Neural progenitor cell (in vitro differentiated cells): ENCODE results near the gene PYURF. TPM values are rescaled to one million over a fixed set of nuclear protein-coding genes. Genes with fewer than 3 reads are reported as not detected.
"Not testable (repeated sequence)": the region's sequence is repeated elsewhere in the genome, so short reads cannot be mapped to it uniquely, and the experiment has no call there.

Experiments
- DNase-seq: peaks from one replicate; pipeline ENCODE4 v3.0.0-alpha.2; 2016; ENCODE audit warnings: low spot score
- H2AFZ ChIP-seq: fragments of 200-600 bp; sonication (generic); replicated peaks from 2 replicates; pipeline ENCODE4 v1.6.1; 2016; ENCODE audit warnings: antibody characterized with exemption
- H3F3A ChIP-seq: fragments of 200-600 bp; sonication (generic); 2 replicates; pipeline ENCODE4 v1.6.1; 2016; ENCODE audit warnings: antibody characterized with exemption, low read depth
- H3K27ac ChIP-seq: fragments of 200-600 bp; sonication (generic); 2 replicates; pipeline ENCODE4 v1.5.1; 2016; ENCODE audit warnings: mild to moderate bottlenecking
- H3K27me3 ChIP-seq: fragments of 200-600 bp; sonication (generic); 2 replicates; pipeline ENCODE4 v1.6.1; 2016; ENCODE audit warnings: mild to moderate bottlenecking, moderate library complexity
- H3K36me3 ChIP-seq: fragments of 200-600 bp; sonication (generic); 2 replicates; pipeline ENCODE4 v1.5.1; 2016
- H3K4me1 ChIP-seq: fragments of 200-600 bp; sonication (generic); 2 replicates; pipeline ENCODE4 v1.6.1; 2016; ENCODE audit warnings: mixed run types
- H3K4me2 ChIP-seq: fragments of 200-600 bp; sonication (generic); 2 replicates; pipeline ENCODE4 v1.6.1; 2016
- H3K4me3 ChIP-seq: fragments of 200-600 bp; sonication (generic); 2 replicates; pipeline ENCODE4 v1.5.1; 2016
- H3K79me2 ChIP-seq: fragments of 200-600 bp; sonication (generic); 2 replicates; pipeline ENCODE4 v1.6.1; 2016; ENCODE audit warnings: low read depth
- H3K9ac ChIP-seq: fragments of 200-600 bp; sonication (generic); 2 replicates; pipeline ENCODE4 v1.6.1; 2016
- H3K9me3 ChIP-seq: fragments of 200-600 bp; sonication (generic); 2 replicates; pipeline ENCODE4 v1.5.1; 2016; ENCODE audit warnings: low read depth
- H4K20me1 ChIP-seq: fragments of 200-600 bp; sonication (generic); 2 replicates; pipeline ENCODE4 v1.6.1; 2016; ENCODE audit warnings: low read depth
- H3K27ac Mint-ChIP-seq: 3 replicates; pipeline ENCODE4 v1.8.0; 2021; ENCODE audit warnings: mixed read lengths
- H3K27me3 Mint-ChIP-seq: 2 replicates; pipeline ENCODE4 v1.8.0; 2022; ENCODE audit warnings: low read depth, mild to moderate bottlenecking, inconsistent platforms, moderate library complexity, mixed read lengths; ENCODE audit not compliant: insufficient read depth
- H3K36me3 Mint-ChIP-seq: 3 replicates; pipeline ENCODE4 v1.8.0; 2021; ENCODE audit warnings: mixed read lengths
- H3K4me1 Mint-ChIP-seq: 3 replicates; pipeline ENCODE4 v1.8.0; 2021; ENCODE audit warnings: mixed read lengths
- H3K4me3 Mint-ChIP-seq: 3 replicates; pipeline ENCODE4 v1.8.0; 2021; ENCODE audit warnings: mild to moderate bottlenecking, moderate library complexity, mixed read lengths
- H3K9me3 Mint-ChIP-seq: 3 replicates; pipeline ENCODE4 v1.8.0; 2020; ENCODE audit warnings: mixed read lengths
- EZH2 ChIP-seq: fragments of 200-600 bp; sonication (generic); IDR thresholded peaks from 2 replicates; pipeline ENCODE4 v1.6.1; 2017; ENCODE audit warnings: antibody characterized with exemption, mild to moderate bottlenecking, moderate library complexity
- EZH2phosphoT487 ChIP-seq: fragments of 200-600 bp; sonication (generic); IDR thresholded peaks from 2 replicates; pipeline ENCODE4 v1.6.1; 2017; ENCODE audit warnings: antibody characterized with exemption
- total RNA-seq: library from RNA; depleted of rRNA; stranded (reverse); fragments of >200 nt; gene quantifications from 2 replicates; pipeline ENCODE4 v1.2.3, GENCODE V29; 2015; ENCODE audit warnings: low replicate concordance
- TF ChIP-seq, protein P1 (sequence below): fragments of 200-600 bp; sonication (generic); IDR thresholded peaks from 2 replicates; pipeline ENCODE4 v1.5.1; 2017; ENCODE audit warnings: antibody characterized with exemption, mild to moderate bottlenecking

The PYURF gene
- total RNA-seq, 1 donor from 2014 or later = 106 TPM

DNA sequence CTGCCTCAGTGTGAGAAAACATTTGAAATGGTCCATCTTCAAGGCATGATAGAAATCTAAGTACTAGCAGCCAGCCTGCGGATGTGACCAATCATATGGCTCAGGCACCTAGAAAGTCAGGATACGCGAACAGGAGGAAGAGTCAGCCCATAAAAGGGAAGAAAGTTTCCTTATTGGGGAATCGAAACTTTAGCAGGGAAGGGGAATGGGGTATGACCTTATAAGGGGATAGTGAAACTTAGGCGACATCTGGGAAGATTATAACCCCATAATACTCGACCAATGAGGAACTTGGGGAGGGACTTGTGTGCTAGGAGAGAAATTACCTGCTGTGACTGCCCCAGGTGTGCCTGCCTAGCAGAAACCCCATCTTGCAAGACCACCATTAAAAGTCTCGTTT lies 26.2 kb upstream of the PYURF start:
- Histone ChIP-seq H3K4me3 (no peak overlapping the region), H3K4me2 (no peak overlapping the region), H4K20me1 (no peaks in the 10 kb centered on the region), H3K9me3 (no peaks in the 10 kb centered on the region), H3F3A (no peaks in the 10 kb centered on the region), H3K27ac (no peak overlapping the region), H3K79me2 (no peaks in the 10 kb centered on the region), H3K9ac (no peak overlapping the region), H3K36me3 (no peaks in the 10 kb centered on the region), H3K4me1 (peaks cover 7% of the 10 kb centered on the region), H3K27me3 (no peaks in the 10 kb centered on the region), H2AFZ (no peak overlapping the region)
- Mint-ChIP-seq H3K36me3 (no peaks in the 10 kb centered on the region), H3K27me3 (peaks cover 2% of the 10 kb centered on the region), H3K4me1 (no peaks in the 10 kb centered on the region), H3K9me3 (no peaks in the 10 kb centered on the region), H3K4me3 (no peak overlapping the region), H3K27ac (no peak overlapping the region)
- DNase-seq = no peak
- TF ChIP-seq EZH2 = no peak
- no peak for TF ChIP-seq EZH2phosphoT487
- TF ChIP-seq, protein P1, sequence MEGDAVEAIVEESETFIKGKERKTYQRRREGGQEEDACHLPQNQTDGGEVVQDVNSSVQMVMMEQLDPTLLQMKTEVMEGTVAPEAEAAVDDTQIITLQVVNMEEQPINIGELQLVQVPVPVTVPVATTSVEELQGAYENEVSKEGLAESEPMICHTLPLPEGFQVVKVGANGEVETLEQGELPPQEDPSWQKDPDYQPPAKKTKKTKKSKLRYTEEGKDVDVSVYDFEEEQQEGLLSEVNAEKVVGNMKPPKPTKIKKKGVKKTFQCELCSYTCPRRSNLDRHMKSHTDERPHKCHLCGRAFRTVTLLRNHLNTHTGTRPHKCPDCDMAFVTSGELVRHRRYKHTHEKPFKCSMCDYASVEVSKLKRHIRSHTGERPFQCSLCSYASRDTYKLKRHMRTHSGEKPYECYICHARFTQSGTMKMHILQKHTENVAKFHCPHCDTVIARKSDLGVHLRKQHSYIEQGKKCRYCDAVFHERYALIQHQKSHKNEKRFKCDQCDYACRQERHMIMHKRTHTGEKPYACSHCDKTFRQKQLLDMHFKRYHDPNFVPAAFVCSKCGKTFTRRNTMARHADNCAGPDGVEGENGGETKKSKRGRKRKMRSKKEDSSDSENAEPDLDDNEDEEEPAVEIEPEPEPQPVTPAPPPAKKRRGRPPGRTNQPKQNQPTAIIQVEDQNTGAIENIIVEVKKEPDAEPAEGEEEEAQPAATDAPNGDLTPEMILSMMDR = no peak

DNA sequence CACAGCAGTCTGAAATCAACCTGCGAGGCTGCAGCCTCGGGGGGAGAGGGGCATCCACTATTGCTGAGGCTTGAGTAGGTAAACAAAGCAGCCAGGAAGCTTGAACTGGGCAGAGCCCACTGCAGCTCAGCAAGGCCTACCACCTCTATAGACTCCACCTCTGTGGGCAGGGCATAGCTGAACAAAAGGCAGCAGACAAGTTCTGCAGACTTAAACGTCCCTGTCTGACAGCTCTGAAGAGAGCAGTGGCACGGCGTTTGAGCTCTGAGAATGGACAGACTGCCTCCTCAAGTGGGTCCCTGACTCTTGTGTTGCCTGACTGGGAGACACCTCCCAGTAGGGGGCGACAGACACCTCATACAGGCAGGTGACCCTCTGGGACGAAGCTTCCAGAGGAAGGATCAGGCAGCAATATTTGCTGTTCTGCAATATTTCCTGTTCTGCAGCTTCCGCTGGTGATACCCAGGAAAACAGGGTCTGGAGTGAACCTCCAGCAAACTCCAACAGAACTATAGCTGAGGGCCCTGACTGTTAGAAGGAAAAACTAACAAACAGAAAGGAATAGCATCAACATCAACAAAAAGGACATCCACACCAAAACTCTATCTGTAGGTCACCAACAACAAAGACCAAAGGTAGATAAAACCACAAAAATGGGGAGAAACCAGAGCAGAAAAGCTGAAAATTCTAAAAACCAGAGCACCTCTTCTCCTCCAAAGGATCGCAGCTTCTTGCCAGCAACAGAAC lies 15.9 kb upstream of the PYURF start:
- not testable (repeated sequence) for H3K36me3 ChIP-seq, H3K4me3 Mint-ChIP-seq, H3K4me1 Mint-ChIP-seq, H3K79me2 ChIP-seq, H3K9ac ChIP-seq, H3K27me3 ChIP-seq, H3K4me3 ChIP-seq, H3K27ac Mint-ChIP-seq, H3K27ac ChIP-seq, H3K9me3 Mint-ChIP-seq, H3K4me1 ChIP-seq, H3K4me2 ChIP-seq, H3K27me3 Mint-ChIP-seq, H3F3A ChIP-seq, H4K20me1 ChIP-seq, H3K36me3 Mint-ChIP-seq, H3K9me3 ChIP-seq
- peak overlapping the region; percentile 98 for H2AFZ ChIP-seq
- TF ChIP-seq, protein P1 = peak; percentile 76
- DNase-seq = peak; percentile 54

GRCh38 chr4:88537709-88538108 lies 14.1 kb upstream of the PYURF start:
- Histone ChIP-seq H3K36me3 (no peaks in the 10 kb centered on the region), H3K79me2 (no peaks in the 10 kb centered on the region), H3K27ac (no peak overlapping the region), H3K9me3 (no peaks in the 10 kb centered on the region), H3F3A (no peaks in the 10 kb centered on the region), H3K4me3 (no peak overlapping the region), H3K27me3 (no peaks in the 10 kb centered on the region), H3K4me2 (no peak overlapping the region), H3K4me1 (no peaks in the 10 kb centered on the region), H3K9ac (no peak overlapping the region), H4K20me1 (no peaks in the 10 kb centered on the region), H2AFZ (no peak overlapping the region)
- Mint-ChIP-seq H3K27me3 (peaks cover 4% of the 10 kb centered on the region), H3K36me3 (no peaks in the 10 kb centered on the region), H3K4me3 (no peak overlapping the region), H3K4me1 (no peaks in the 10 kb centered on the region), H3K9me3 (no peaks in the 10 kb centered on the region), H3K27ac (no peak overlapping the region)
- TF ChIP-seq EZH2phosphoT487 (no peak), EZH2 (no peak)
- TF ChIP-seq, protein P1 = no peak
- no peak for DNase-seq
